Measurements from ENCODE around the gene SLC22A12.
"Not testable (repeated sequence)": the region's sequence is repeated elsewhere in the genome, so short reads cannot be mapped to it uniquely, and the experiment has no call there.

The SLC22A12 gene

GRCh38 chr11:64591257-64592233, 525 bp downstream of the SLC22A12 start:
- no peak for DNase-seq

- DNase-seq, result no peak
Measured at GRCh38 chr11:64592234-64592615, 1.2 kb downstream of the SLC22A12 start.

- DNase-seq, result no peak
Measured at GRCh38 chr11:64592656-64593055, 1.6 kb downstream of the SLC22A12 start.

- DNase-seq, result no peak
Measured at GRCh38 chr11:64593156-64594105, 2.4 kb downstream of the SLC22A12 start.

- DNase-seq, result no peak
Measured at GRCh38 chr11:64594159-64594939, 3.3 kb downstream of the SLC22A12 start.

DNA sequence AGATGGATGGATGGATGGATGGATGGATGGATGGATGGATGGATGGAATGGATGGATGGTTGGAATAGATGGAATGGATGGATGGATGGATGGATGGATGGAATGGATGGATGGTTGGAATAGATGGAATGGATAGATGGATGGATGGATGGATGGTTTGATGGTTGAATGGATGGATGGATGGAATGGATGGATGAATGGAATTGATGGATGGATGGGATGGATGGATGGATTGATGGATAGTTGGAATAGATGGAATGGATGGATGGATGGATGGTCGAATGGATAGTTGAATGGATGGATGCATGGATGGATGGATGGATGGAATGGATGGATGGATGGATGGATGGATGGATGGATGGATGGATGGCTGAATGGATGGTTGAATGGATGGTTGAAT, 4.9 kb downstream of the SLC22A12 start:
- not testable (repeated sequence) for DNase-seq

DNA sequence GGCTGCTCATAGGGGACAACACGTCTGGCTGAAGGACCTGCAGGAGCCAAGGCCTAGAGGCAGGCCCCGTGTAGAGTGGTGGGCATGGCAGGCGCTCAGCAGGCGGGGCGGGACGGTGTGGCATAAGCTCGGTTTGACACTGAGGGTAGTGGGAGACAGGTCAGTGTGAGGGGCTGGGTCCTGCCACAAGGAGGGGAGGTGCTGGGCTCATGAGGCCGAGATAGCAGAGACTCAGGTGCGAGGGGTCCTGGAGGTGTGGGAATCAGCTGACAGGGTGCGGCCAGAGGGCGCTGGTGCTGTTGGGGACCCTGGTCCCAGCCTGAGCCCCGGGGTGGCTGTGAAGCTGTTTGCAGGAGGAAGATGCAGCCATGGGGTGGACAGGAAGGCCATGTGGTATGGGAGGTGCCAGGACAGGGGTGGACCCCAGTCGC, 6.7 kb downstream of the SLC22A12 start:
- no peak for DNase-seq

DNA sequence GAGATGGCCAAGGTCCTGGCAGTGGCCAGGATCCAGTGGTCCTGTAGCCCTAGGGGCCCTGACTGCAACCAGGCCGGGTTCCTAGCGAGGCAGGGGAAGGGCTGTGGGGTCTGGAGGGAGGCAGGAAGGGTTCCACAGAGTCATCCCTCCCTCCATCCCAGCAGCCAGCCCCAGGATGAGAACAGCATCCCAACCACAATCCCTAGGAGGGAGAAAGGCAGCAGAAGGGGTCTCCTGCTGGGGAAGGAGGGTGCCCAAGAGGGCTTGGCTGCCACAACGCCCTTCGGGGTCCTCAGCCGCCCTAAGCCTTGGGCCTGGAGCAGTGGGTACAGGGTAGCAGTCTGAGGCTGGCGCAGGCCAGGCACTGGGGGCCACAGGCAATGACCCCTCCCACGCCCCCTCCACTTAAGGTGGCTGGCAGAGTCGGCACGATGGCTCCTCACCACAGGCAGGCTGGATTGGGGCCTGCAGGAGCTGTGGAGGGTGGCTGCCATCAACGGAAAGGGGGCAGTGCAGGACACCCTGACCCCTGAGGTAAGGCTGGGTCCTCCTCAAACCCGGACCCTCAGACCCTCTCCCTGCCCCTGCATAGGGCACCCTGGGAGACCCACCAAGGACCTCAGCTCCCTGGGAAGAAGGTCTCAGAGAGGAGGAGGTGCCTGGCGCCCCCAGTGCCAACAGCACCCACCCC, 7.2 kb downstream of the SLC22A12 start:
- no peak for DNase-seq

GRCh38 chr11:64598797-64599697, 8.0 kb downstream of the SLC22A12 start:
- no peak for DNase-seq

GRCh38 chr11:64599698-64600211, 8.7 kb downstream of the SLC22A12 start:
- DNase-seq, result no peak

DNA sequence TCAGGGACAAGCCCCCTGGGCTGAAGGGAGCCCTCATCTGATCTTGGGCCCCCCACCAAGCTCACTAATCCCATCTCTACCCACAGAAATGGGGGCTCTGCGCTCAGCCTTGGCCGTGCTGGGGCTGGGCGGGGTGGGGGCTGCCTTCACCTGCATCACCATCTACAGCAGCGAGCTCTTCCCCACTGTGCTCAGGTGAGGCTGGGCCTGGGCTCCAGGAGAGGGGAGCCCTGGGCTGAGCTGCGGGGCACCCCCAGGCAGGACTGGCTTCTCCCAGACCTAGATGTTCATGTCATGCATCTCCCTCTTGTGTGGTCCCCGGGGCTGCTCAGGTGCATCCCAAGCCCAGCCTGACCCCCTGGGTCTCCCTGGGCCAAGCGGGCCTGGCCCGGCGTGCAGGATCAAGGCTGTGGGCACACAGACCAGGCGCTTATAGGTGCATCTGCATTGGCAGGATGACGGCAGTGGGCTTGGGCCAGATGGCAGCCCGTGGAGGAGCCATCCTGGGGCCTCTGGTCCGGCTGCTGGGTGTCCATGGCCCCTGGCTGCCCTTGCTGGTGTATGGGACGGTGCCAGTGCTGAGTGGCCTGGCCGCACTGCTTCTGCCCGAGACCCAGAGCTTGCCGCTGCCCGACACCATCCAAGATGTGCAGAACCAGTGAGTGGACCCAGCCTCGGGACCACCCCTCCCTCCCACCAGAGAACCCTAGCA, 9.4 kb downstream of the SLC22A12 start:
- DNase-seq, result no peak

DNA sequence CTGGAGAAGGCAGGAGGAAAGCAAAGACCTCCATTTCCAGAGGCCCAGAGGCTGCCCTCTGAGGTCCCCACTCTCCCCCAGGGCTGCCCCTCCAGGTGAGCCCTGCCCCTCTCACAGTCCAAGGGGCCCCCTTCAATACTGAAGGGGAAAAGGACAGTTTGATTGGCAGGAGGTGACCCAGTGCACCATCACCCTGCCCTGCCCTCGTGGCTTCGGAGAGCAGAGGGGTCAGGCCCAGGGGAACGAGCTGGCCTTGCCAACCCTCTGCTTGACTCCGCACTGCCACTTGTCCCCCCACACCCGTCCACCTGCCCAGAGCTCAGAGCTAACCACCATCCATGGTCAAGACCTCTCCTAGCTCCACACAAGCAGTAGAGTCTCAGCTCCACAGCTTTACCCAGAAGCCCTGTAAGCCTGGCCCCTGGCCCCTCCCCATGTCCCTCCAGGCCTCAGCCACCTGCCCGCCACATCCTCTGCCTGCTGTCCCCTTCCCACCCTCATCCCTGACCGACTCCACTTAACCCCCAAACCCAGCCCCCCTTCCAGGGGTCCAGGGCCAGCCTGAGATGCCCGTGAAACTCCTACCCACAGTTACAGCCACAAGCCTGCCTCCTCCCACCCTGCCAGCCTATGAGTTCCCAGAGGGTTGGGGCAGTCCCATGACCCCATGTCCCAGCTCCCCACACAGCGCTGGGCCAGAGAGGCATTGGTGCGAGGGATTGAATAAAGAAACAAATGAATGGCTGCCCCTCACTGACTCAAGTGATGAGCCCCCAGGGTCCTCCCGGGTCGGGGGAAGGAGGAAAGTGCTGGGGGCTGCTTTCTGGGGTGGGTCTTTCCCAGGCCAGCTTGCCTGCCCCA, 10.8 kb downstream of the SLC22A12 start:
- DNase-seq, result no peak

DNA sequence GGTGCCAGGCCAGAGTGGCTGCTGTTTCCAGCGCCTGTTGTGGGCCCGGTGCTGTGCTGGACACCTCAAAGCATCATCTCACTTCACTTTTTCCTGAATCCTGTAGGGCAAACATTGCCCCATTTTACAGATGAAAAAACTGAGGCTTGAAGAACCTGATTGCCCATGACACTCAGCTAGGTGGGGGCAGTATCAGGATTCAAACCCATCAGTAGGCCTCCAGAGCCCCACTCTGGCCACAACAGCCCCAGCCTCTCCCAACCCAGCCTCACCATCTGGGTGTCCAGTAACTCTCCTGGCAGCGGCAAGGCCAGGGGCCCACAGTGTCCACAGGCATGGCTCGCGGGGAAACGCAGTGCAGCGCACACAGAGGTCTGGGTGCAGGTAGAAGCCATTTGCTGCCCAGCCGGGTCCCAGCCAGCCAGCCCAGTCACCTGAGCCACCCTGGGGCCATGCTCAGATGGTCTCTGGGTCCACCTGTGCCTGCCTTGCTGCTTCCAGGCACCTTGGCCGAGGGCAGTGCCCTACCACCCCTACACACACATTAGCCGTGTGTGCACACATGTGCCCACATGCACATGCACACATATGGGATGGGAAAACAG, 11.5 kb downstream of the SLC22A12 start:
- DNase-seq, result no peak

DNA sequence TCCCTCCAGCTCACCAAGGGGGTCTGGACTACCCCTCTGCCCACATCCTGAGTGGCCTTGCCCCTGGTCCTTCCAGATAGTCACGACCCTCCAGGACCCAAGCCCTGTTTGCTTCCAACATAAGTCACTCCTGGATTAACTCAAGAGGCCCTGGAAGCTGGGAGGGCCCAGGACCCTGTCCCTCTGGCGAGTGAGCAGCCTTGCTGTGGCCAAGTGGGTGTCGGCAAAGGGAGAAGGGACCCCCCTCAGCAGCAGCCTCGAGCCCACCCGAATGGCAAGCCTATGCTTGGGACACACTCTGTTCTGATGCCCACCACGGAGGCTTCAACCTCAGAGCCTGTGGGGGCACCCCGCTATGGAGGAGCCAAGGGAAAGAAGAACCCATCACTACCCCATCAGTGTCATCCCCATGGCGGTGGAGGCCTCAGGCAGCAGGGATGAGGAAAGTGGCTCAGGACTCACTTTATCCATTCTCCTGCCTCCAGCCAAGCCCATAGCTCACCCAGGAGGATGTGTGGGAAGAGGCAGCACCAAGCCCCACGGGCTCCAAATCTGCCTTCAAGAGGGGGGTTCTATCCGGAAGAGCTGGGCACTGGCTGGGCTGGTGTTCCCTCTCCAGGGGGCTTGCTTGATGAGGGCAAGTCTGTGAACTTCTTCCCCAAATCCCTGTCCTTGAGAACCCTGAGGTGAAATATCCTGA, 12.5 kb downstream of the SLC22A12 start:
- no peak for DNase-seq

DNA sequence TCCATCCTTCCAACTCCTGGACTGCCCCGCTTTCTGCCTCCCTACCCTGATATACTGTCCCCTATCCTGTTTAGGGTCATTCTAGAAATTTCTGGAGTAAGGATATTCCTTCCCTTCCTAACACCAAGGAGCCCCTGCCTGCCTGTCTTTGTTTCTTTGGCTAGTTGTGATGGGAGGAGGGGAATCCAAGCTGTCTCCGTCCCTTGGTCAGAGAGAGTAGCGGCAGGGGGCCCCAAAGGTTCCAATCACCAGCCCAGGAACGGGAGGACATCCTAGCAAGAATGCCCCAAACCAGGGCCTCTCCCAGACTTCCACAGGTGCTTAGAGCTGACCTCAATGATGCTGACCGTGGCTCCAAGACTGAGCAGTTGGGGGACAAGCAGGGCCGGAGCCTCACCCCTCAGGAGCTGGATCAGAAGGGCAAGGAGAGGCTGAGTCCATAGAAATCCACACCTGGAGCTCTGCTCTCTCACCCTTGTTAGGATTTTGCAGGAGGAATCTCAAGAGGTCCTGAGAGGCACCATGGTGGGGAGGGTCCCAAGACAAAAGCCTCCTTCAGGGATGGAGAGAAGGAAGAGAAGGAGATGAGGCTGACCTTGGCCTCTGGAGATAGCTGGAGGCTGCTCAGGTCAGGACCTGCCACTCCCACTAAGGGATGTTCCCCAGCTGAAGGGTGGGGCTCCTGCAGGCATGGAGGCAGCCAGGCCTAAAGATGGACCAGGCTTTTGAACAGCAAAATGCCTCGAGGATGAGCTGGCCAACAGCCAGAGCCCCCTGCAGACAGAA, 13.6 kb downstream of the SLC22A12 start:
- no peak for DNase-seq

GRCh38 chr11:64605244-64605560, 14.2 kb downstream of the SLC22A12 start:
- DNase-seq, result no peak
